ENCODE results near the gene MCM7.

The MCM7 gene

GRCh38 chr7:100098913-100099312, 2.3 kb downstream of the MCM7 start:
- Histone ChIP-seq H3K4me3 (ENCODE audit: low read length) (peak overlapping the region; percentile 81), H3K9me3 (ENCODE audit: low read length) (no peaks in the 10 kb centered on the region)

GRCh38 chr7:100095704-100096103, 5.5 kb downstream of the MCM7 start:
- Histone ChIP-seq H2AFZ (ENCODE audit: low read depth, low read length) (no peak overlapping the region), H3K4me3 (ENCODE audit: low read length) (no peak overlapping the region), H3K36me3 (ENCODE audit: insufficient read depth, low read length) (peaks cover 92% of the 10 kb centered on the region), H3K9me3 (ENCODE audit: low read length) (no peaks in the 10 kb centered on the region), H3K4me1 (ENCODE audit: insufficient read depth, low read length) (peaks cover 19% of the 10 kb centered on the region), H3K27me3 (ENCODE audit: insufficient read depth, low read length) (no peaks in the 10 kb centered on the region)

More at GRCh38 chr7:100098913-100099312, 2.3 kb downstream of the MCM7 start:
- Histone ChIP-seq H3K27me3 (ENCODE audit: insufficient read depth, low read length) (no peaks in the 10 kb centered on the region), H2AFZ (ENCODE audit: low read depth, low read length) (no peak overlapping the region), H3K4me1 (ENCODE audit: insufficient read depth, low read length) (peaks cover 24% of the 10 kb centered on the region), H3K36me3 (ENCODE audit: insufficient read depth, low read length) (peaks cover 62% of the 10 kb centered on the region)

GRCh38 chr7:100095289-100095688, 5.9 kb downstream of the MCM7 start:
- H2AFZ ChIP-seq (ENCODE audit: low read depth, low read length) = no peak overlapping the region
- H3K4me1 ChIP-seq (ENCODE audit: insufficient read depth, low read length) = peaks cover 19% of the 10 kb centered on the region
- H3K36me3 ChIP-seq (ENCODE audit: insufficient read depth, low read length) = peaks cover 96% of the 10 kb centered on the region
- no peaks in the 10 kb centered on the region for H3K9me3 ChIP-seq (ENCODE audit: low read length)
- H3K4me3 ChIP-seq (ENCODE audit: low read length) = no peak overlapping the region
- no peaks in the 10 kb centered on the region for H3K27me3 ChIP-seq (ENCODE audit: insufficient read depth, low read length)

DNA sequence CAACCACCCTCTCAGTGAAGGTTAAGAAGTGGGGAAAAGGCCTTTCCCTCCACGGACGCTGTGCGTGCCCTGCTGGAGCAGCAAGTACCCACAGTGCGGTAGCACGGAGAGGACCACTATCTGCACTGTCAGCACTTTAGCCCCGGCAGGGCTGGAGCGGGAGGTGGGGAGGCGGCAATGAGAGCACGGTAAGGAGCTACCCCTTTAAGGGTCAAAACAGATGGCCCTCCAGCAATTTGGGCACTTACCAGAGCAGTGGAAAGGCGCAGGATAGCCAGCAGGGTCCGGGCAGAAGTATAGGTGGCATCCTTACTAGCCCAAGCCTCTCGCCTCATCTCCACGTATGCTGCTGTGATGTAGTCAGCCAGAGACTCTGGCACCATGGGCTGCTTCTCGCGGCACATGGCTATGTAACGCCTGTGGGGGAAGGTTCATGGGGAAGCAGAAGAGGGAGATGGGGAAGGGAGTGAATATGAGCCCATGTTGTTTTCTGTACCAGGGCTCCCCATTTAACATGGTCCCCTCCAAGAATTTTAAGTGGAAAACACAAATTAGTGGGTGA, 7.2 kb downstream of the MCM7 start:
- no peaks in the 10 kb centered on the region for H3K27me3 ChIP-seq (ENCODE audit: insufficient read depth, low read length)
- no peak overlapping the region for H2AFZ ChIP-seq (ENCODE audit: low read depth, low read length)
- H3K4me1 ChIP-seq (ENCODE audit: insufficient read depth, low read length) = peaks cover 15% of the 10 kb centered on the region
- peaks cover 85% of the 10 kb centered on the region for H3K36me3 ChIP-seq (ENCODE audit: insufficient read depth, low read length)
- no peaks in the 10 kb centered on the region for H3K9me3 ChIP-seq (ENCODE audit: low read length)
- no peak overlapping the region for H3K4me3 ChIP-seq (ENCODE audit: low read length)

DNA sequence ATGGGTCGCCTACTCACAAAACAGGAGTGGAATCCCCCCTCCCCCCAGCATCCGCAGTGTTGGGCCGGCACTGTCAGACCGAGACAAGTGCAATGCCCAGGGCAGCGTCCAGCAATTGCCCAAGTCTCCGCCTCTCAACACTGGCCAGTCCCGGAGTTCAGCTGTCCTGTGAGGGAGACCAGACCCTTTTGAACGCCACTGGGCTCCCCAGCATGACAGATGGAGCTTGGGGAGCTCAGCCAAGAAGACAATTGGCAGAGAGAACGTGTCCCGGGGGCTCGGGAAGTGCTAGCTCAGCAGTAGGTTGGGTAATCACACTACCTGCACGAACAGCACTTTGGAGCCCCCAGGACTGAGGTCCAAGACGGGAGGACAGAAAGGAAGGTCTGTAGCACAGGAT, 7.7 kb downstream of the MCM7 start:
- no peak overlapping the region for H2AFZ ChIP-seq (ENCODE audit: low read depth, low read length)
- peaks cover 80% of the 10 kb centered on the region for H3K36me3 ChIP-seq (ENCODE audit: insufficient read depth, low read length)
- peaks cover 10% of the 10 kb centered on the region for H3K4me1 ChIP-seq (ENCODE audit: insufficient read depth, low read length)
- no peaks in the 10 kb centered on the region for H3K9me3 ChIP-seq (ENCODE audit: low read length)
- no peak overlapping the region for H3K4me3 ChIP-seq (ENCODE audit: low read length)
- H3K27me3 ChIP-seq (ENCODE audit: insufficient read depth, low read length) = no peaks in the 10 kb centered on the region

DNA sequence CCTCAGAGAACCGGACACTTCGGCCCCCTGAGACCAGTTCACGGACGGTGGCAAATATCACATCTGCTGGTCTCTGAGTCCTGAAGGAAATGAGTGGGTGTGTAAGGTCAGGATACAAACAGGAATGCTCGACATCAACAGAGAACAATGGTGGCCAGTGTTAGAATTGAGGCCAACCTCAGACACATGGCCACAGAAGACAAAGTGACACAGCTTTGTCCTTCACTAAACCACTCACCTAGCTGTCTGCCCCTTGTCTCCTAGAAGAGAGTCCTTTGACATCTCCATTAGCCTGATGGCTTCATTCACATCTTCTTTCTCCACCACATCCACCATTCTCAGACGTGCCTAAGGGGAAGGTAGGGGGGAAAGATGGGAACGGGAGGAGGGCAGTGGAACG, 8.1 kb downstream of the MCM7 start:
- peaks cover 76% of the 10 kb centered on the region for H3K36me3 ChIP-seq (ENCODE audit: insufficient read depth, low read length)
- H3K4me3 ChIP-seq (ENCODE audit: low read length) = no peak overlapping the region
- H3K9me3 ChIP-seq (ENCODE audit: low read length) = no peaks in the 10 kb centered on the region

GRCh38 chr7:100091411-100092181, 9.6 kb downstream of the MCM7 start:
- Histone ChIP-seq H3K36me3 (ENCODE audit: insufficient read depth, low read length) (peaks cover 64% of the 10 kb centered on the region), H3K4me3 (ENCODE audit: low read length) (no peak overlapping the region)

More for the DNA sequence above, 8.1 kb downstream of the MCM7 start:
- peaks cover 6% of the 10 kb centered on the region for H3K4me1 ChIP-seq (ENCODE audit: insufficient read depth, low read length)
- H2AFZ ChIP-seq (ENCODE audit: low read depth, low read length) = no peak overlapping the region
- H3K27me3 ChIP-seq (ENCODE audit: insufficient read depth, low read length) = no peaks in the 10 kb centered on the region

GRCh38 chr7:100090527-100091410, 10.4 kb downstream of the MCM7 start:
- H2AFZ ChIP-seq (ENCODE audit: low read depth, low read length) = no peak overlapping the region
- peaks cover 56% of the 10 kb centered on the region for H3K36me3 ChIP-seq (ENCODE audit: insufficient read depth, low read length)
- H3K27me3 ChIP-seq (ENCODE audit: insufficient read depth, low read length) = no peaks in the 10 kb centered on the region
- H3K9me3 ChIP-seq (ENCODE audit: low read length) = no peaks in the 10 kb centered on the region
- no peak overlapping the region for H3K4me3 ChIP-seq (ENCODE audit: low read length)
- peaks cover 6% of the 10 kb centered on the region for H3K4me1 ChIP-seq (ENCODE audit: insufficient read depth, low read length)

More at GRCh38 chr7:100091411-100092181, 9.6 kb downstream of the MCM7 start:
- no peaks in the 10 kb centered on the region for H3K9me3 ChIP-seq (ENCODE audit: low read length)
- peaks cover 6% of the 10 kb centered on the region for H3K4me1 ChIP-seq (ENCODE audit: insufficient read depth, low read length)
- H3K27me3 ChIP-seq (ENCODE audit: insufficient read depth, low read length) = no peaks in the 10 kb centered on the region
- H2AFZ ChIP-seq (ENCODE audit: low read depth, low read length) = no peak overlapping the region

DNA sequence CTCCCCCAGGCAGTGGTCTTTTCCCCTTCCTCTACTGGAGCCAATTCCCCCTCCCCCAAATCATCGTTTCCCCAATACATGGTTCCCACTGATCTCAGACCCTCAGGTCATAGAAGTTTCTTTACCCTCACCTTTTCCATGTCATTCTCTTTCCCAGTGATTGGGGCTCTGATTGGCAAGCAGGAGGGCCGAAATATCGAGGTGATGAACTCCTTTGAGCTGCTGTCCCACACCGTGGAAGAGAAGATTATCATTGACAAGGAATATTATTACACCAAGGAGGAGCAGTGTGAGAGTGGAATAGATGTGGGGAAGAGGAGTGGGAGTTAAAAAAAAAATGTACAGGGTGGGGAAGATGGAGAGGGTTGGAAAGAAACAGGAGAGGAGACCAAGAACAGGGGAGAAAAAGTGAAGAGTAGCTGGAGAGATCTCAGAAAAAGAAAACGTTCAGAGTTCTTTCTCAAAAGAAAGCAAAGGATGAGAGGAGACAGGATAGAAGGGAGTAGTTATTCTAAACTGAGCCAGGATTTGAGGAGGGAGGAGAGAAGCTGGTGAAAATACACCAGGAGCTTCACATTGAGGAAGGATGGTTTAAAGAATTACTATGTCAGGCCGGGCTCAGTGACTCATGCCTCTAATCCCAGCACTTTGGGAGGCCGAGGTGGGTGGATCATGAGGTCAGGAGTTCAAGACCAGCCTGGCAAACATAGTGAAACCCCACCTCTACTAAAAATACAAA, 11.6 kb downstream of the MCM7 start:
- Histone ChIP-seq H3K27me3 (ENCODE audit: insufficient read depth, low read length) (no peaks in the 10 kb centered on the region), H3K9me3 (ENCODE audit: low read length) (no peaks in the 10 kb centered on the region), H2AFZ (ENCODE audit: low read depth, low read length) (no peak overlapping the region), H3K4me1 (ENCODE audit: insufficient read depth, low read length) (peaks cover 6% of the 10 kb centered on the region), H3K4me3 (ENCODE audit: low read length) (peak overlapping the region; percentile 81), H3K36me3 (ENCODE audit: insufficient read depth, low read length) (peaks cover 44% of the 10 kb centered on the region)

DNA sequence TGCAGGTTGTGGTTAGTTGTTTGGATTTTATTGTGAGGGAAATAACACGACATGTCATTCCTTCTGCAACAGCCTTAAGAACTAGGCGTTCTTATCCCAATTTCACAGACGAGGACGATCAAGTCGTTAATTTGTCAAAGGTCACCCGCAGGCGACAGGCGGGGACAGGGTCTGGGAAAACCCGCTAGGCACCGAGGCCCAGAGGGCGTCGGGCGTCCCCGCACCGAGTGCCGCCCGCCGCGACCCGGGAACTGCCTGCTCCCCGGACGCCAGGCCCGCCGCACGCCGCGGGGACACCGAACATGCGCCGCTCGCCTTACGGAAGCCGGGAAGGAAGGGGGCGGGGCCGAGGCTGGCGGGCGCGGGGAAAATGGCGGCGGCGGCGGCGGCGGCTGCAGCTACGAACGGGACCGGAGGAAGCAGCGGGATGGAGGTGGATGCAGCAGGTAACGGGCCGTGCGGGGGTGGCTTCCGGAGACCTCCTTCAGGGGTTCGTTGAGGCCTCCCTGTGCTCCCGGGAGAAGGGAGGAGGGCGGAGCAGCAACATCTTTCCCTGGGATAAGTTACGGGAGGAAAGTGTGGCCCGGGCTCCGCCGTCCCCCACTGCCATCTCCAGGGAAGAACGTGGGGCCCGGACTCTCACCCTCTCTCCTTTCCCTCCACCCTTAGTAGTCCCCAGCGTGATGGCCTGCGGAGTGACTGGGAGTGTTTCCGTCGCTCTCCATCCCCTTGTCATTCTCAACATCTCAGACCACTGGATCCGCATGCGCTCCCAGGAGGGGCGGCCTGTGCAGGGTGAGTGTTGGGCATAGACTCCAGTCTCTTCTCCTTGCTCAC, 12.4 kb downstream of the MCM7 start, which contains the start of gene COPS6:
TSS of gene COPS6 (plus strand) at position 349 of the 837 bp plus-strand sequence. CDS start at position 371, 22 bp downstream.
- no peaks in the 10 kb centered on the region for H3K27me3 ChIP-seq (ENCODE audit: insufficient read depth, low read length)
- peaks cover 6% of the 10 kb centered on the region for H3K4me1 ChIP-seq (ENCODE audit: insufficient read depth, low read length)
- H2AFZ ChIP-seq (ENCODE audit: low read depth, low read length) = peak within 1 kb of the TSS; percentile 21
- H3K9me3 ChIP-seq (ENCODE audit: low read length) = no peaks in the 10 kb centered on the region
- peaks cover 36% of the 10 kb centered on the region for H3K36me3 ChIP-seq (ENCODE audit: insufficient read depth, low read length)
- peak within 1 kb of the TSS; percentile 81 for H3K4me3 ChIP-seq (ENCODE audit: low read length)

DNA sequence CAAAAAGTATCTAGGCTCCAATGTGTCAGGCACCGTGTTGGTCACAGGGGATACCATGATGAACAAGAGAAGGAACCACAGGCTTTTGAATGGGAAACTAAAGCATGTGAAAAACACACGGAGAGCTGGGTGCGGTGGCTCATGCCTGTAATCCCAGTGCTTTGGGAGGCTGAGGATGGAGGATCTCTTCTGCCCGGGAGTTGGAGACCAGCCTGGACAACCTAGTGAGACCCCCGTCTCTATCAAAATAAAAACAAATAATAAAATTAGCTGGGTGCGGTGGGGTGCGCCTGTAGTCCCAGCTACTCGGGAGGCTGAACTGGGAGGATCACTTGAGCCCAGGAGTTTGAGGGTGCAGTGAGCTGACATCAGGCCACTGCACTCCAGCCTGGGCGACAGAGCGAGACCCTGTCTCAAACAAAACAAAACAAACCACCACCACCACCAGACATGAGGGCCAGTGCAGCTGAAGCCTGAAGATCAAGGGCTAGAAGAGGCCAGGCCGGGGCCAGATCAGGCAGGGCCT, 13.0 kb downstream of the MCM7 start:
- peak overlapping the region; percentile 21 for H2AFZ ChIP-seq (ENCODE audit: low read depth, low read length)
- H3K9me3 ChIP-seq (ENCODE audit: low read length) = no peaks in the 10 kb centered on the region
- H3K4me3 ChIP-seq (ENCODE audit: low read length) = peak overlapping the region; percentile 81
- H3K27me3 ChIP-seq (ENCODE audit: insufficient read depth, low read length) = no peaks in the 10 kb centered on the region
- peaks cover 30% of the 10 kb centered on the region for H3K36me3 ChIP-seq (ENCODE audit: insufficient read depth, low read length)
- peaks cover 6% of the 10 kb centered on the region for H3K4me1 ChIP-seq (ENCODE audit: insufficient read depth, low read length)
